ENCODE results near the gene UBXN11. TPM values are rescaled to one million over a fixed set of nuclear protein-coding genes. Genes with fewer than 3 reads are reported as not detected.

The UBXN11 gene
- total RNA-seq, 2 donors from 2014 or later, result 12.2 to 14.8 TPM

DNA sequence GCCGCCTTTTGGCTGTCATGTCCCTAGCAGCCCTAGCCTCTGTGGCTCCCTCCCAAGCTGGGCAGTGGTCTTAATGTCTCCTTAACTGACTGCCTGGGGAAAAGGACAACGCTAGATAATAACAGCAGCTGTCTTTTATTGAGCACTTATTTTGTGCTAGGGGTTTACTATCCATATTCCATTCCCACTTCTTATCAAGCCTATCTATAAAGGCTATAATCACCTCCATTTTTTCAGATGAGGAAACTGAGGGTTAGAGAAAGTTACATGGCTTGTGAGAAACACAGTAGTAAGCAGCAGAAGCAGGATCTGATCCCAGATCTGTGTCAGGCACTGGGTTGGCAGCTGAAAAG is 20.4 kb downstream of the UBXN11 start:
- Histone ChIP-seq H3K36me3 (replicated peaks in 1 of 2; ENCODE audit: insufficient read depth in 1 of 2, low read depth in 2 of 2) (no peaks in the 10 kb centered on the region), H3K4me1 (peaks cover 27% of the 10 kb centered on the region), H3K9me3 (no peaks in the 10 kb centered on the region), H3K27me3 (no peaks in the 10 kb centered on the region), H3K4me3 (no peak overlapping the region), H3K27ac (no peak overlapping the region)
- 85 to 90% methylated on average over 1 to 2 of the region's 2 CpGs for WGBS, 2 donors
- intact Hi-C loops (cut with DNase I), result loop anchor here (5.0 kb wide), 1 partner anchor 36 kb away; no protein-coding TSS in a partner anchor
- ATAC-seq, result no peak
- no peak for DNase-seq
- TF ChIP-seq POLR2A (IDR thresholded peaks at IDR 0.05), result no peak
- TF ChIP-seq, protein P1, sequence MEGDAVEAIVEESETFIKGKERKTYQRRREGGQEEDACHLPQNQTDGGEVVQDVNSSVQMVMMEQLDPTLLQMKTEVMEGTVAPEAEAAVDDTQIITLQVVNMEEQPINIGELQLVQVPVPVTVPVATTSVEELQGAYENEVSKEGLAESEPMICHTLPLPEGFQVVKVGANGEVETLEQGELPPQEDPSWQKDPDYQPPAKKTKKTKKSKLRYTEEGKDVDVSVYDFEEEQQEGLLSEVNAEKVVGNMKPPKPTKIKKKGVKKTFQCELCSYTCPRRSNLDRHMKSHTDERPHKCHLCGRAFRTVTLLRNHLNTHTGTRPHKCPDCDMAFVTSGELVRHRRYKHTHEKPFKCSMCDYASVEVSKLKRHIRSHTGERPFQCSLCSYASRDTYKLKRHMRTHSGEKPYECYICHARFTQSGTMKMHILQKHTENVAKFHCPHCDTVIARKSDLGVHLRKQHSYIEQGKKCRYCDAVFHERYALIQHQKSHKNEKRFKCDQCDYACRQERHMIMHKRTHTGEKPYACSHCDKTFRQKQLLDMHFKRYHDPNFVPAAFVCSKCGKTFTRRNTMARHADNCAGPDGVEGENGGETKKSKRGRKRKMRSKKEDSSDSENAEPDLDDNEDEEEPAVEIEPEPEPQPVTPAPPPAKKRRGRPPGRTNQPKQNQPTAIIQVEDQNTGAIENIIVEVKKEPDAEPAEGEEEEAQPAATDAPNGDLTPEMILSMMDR (IDR thresholded peaks at IDR 0.05), result peak in 1 of 7 experiments; percentile 5

DNA sequence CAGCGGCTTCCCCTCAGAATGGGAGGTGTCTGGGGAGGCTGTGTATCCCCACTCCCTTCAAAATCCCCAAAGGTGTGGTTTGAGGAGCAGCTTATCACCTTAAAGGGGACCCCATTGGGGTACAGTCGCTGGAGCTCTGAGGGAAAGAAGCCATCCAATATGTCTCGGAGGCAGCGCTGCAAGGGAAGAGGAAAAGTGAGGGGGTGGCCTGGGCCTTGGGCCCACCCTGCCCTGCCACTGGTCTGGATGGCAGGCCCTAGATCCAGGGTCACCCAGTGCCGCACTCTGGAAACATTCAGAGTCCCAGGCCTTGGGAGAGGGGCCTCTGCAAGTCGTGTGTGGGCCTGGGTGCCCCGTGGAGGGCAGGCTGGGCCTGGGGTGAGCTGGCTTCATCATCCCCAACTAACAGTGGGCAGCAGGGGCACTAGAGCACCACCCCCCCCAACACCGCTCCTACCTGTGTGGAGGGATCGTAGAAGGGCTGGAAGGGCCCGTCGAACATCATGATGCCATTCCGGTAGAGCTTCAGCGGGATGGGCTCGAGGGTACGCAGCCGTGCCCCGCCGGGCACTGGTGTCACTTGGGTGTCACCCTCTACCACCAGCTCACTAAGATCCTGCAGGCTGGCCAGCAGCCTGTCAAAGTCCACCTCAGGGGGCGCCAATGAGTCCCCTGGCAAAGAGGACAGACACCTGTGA is 20.9 kb downstream of the UBXN11 start:
- no peak for ATAC-seq
- 76 to 82% methylated on average over 3 to 18 of the region's 19 CpGs for WGBS, 2 donors

GRCh38 chr1:26284597-26285347 is 21.7 kb downstream of the UBXN11 start:
- WGBS, 2 donors, result 44 to 51% methylated on average over 15 to 22 of the region's 22 CpGs
- intact Hi-C loops (cut with DNase I), result loop anchor here (5.0 kb wide), 1 partner anchor 38 kb away; no protein-coding TSS in a partner anchor
- no peak for TF ChIP-seq POLR2A (IDR thresholded peaks at IDR 0.05)
- TF ChIP-seq, protein P1 (IDR thresholded peaks at IDR 0.05), result peak; percentile 49 to 66 (median 61)
- no peaks in the 10 kb centered on the region for H3K36me3 ChIP-seq (replicated peaks in 1 of 2; ENCODE audit: insufficient read depth in 1 of 2, low read depth in 2 of 2)
- H3K9me3 ChIP-seq, result no peaks in the 10 kb centered on the region
- ATAC-seq (peak; percentile 44), DNase-seq (peak; percentile 65 to 86 (median 76))
- no peak overlapping the region for H3K4me3 ChIP-seq
- peak overlapping the region in 2 of 4 donors; percentile 24 to 42 for H3K27ac ChIP-seq
- peaks cover 34% of the 10 kb centered on the region for H3K4me1 ChIP-seq
- H3K27me3 ChIP-seq, result no peaks in the 10 kb centered on the region

More for the DNA sequence above, 20.9 kb downstream of the UBXN11 start:
- no peaks in the 10 kb centered on the region for H3K9me3 ChIP-seq
- no peaks in the 10 kb centered on the region for H3K27me3 ChIP-seq
- peak in 1 of 4 donors; percentile 54 for DNase-seq
- peaks cover 32% of the 10 kb centered on the region for H3K4me1 ChIP-seq
- no peaks in the 10 kb centered on the region for H3K36me3 ChIP-seq (replicated peaks in 1 of 2; ENCODE audit: insufficient read depth in 1 of 2, low read depth in 2 of 2)
- intact Hi-C loops (cut with DNase I), result loop anchor here (5.0 kb wide), 1 partner anchor 37 kb away; no protein-coding TSS in a partner anchor
- peak overlapping the region in 1 of 4 donors; percentile 24 for H3K27ac ChIP-seq
- H3K4me3 ChIP-seq, result no peak overlapping the region
- TF ChIP-seq, protein P1 (IDR thresholded peaks at IDR 0.05), result peak in 4 of 7 experiments; percentile 2 to 22 (median 18)
- peak in 1 of 3 donors; percentile 3 for TF ChIP-seq POLR2A (IDR thresholded peaks at IDR 0.05)

- DNase-seq, result no peak
- Histone ChIP-seq H3K27ac (peak overlapping the region in 2 of 4 donors; percentile 24 to 42), H3K9me3 (no peaks in the 10 kb centered on the region), H3K4me3 (no peak overlapping the region), H3K4me1 (peaks cover 39% of the 10 kb centered on the region), H3K27me3 (no peaks in the 10 kb centered on the region), H3K36me3 (replicated peaks in 1 of 2; ENCODE audit: insufficient read depth in 1 of 2, low read depth in 2 of 2) (no peaks in the 10 kb centered on the region)
- intact Hi-C loops (cut with DNase I), result no loop called here
- 64 to 77% methylated on average over 8 to 12 of the region's 12 CpGs for WGBS, 2 donors
- no peak for ATAC-seq
- TF ChIP-seq, protein P1 (IDR thresholded peaks at IDR 0.05), result no peak
These were observed 22.4 kb downstream of the UBXN11 start for GRCh38 chr1:26283871-26284596.

All from body of pancreas (tissue), 4 donors.